ENCODE data around the gene DGKE.

DGKE gene

GRCh38 chr17:56913867-56914580, 80.1 kb downstream of the DGKE start, which contains the start of gene TRIM25:
TRIM25 (minus strand) TSS chr17:56914049; CDS start chr17:56913988, 61 bp downstream.
- no peaks in the 10 kb centered on the region for H3K9me3 ChIP-seq
- peak; percentile 93 for DNase-seq
- no peak for TF ChIP-seq CTCF (IDR thresholded peaks at IDR 0.05; ENCODE audit: low read depth, low read length)
- H3K4me3 ChIP-seq (ENCODE audit: low read depth, low read length) = peak within 1 kb of the TSS; percentile 92
- no peaks in the 10 kb centered on the region for H3K36me3 ChIP-seq
- 0 out of 2 replicates have a peak, but pooled peaks cover 4% of the 10 kb centered on the region for H3K4me1 ChIP-seq
- no peaks in the 10 kb centered on the region for H3K27me3 ChIP-seq

- DNase-seq = no peak
- H3K4me3 ChIP-seq (ENCODE audit: low read depth, low read length) = peak overlapping the region; percentile 92
- no peaks in the 10 kb centered on the region for H3K9me3 ChIP-seq
- no peaks in the 10 kb centered on the region for H3K36me3 ChIP-seq
- H3K27me3 ChIP-seq = no peaks in the 10 kb centered on the region
- 0 out of 2 replicates have a peak, but pooled peaks cover 4% of the 10 kb centered on the region for H3K4me1 ChIP-seq
- TF ChIP-seq CTCF (IDR thresholded peaks at IDR 0.05; ENCODE audit: low read depth, low read length) = no peak
Measured at GRCh38 chr17:56914581-56915273, 80.8 kb downstream of the DGKE start.

- 0 out of 2 replicates have a peak, but pooled peaks cover 4% of the 10 kb centered on the region for H3K4me1 ChIP-seq
- DNase-seq = no peak
- H3K4me3 ChIP-seq (ENCODE audit: low read depth, low read length) = no peak overlapping the region
- H3K36me3 ChIP-seq = no peaks in the 10 kb centered on the region
- no peaks in the 10 kb centered on the region for H3K27me3 ChIP-seq
- H3K9me3 ChIP-seq = no peaks in the 10 kb centered on the region
- TF ChIP-seq CTCF (IDR thresholded peaks at IDR 0.05; ENCODE audit: low read depth, low read length) = no peak
Measured at GRCh38 chr17:56917559-56918296, 83.8 kb downstream of the DGKE start.

GRCh38 chr17:56918916-56919315, 85.0 kb downstream of the DGKE start:
- DNase-seq = no peak
- no peak for TF ChIP-seq CTCF (IDR thresholded peaks at IDR 0.05; ENCODE audit: low read depth, low read length)
- Histone ChIP-seq H3K4me3 (ENCODE audit: low read depth, low read length) (no peak overlapping the region), H3K9me3 (no peaks in the 10 kb centered on the region), H3K4me1 (0 out of 2 replicates have a peak, but pooled peaks cover 4% of the 10 kb centered on the region), H3K36me3 (no peaks in the 10 kb centered on the region), H3K27me3 (no peaks in the 10 kb centered on the region)

Measured in BE2C (cell line).